Pancreas (tissue), 10 donors: ENCODE measurements around the gene ANKRD10. TPM values are rescaled to one million over a fixed set of nuclear protein-coding genes. Genes with fewer than 3 reads are reported as not detected.

Experiments
- ATAC-seq, 4 donors: fragments of 200-7000 bp; cut with Tn5 transposase; one replicate each; pipeline versions ENCODE4 v1.8.0 to v1.9.1; 2020; ENCODE audit warnings: mild to moderate bottlenecking in 4 of 4, moderate library complexity in 4 of 4
- DNase-seq, 6 donors: peaks; one replicate each; pipeline ENCODE4 v3.0.0-alpha.2; 2020
- FAIRE-seq: peaks from 2 replicates; lab custom pipeline; 2012; peaks lifted over from hg19 to GRCh38; lab: Jason Lieb, UNC
- H3K27ac ChIP-seq, 4 donors: fragments of 200-600 bp; sonication (generic); 1 replicate in 3 of 4; 2 replicates in 1 of 4; pipeline versions ENCODE4 v1.5.0 to v1.8.0; 2020
- H3K27me3 ChIP-seq, 4 donors: fragments of 200-600 bp; one replicate each; pipeline ENCODE4 v1.8.0; 2021
- H3K36me3 ChIP-seq, 3 donors: fragments of 200-600 bp; sonication (generic) in 1 of 3; one replicate each; pipeline versions ENCODE4 v1.5.0 to v1.8.0; 2020 to 2021
- H3K4me1 ChIP-seq, 3 donors: fragments of 200-600 bp; one replicate each; pipeline ENCODE4 v1.8.0; 2021
- H3K4me3 ChIP-seq, 4 donors: fragments of 200-600 bp; sonication (generic) in 2 of 4; one replicate each; pipeline versions ENCODE4 v1.5.0 to v1.8.0; 2020 to 2021
- H3K9me3 ChIP-seq, 4 donors: fragments of 200-600 bp; one replicate each; pipeline ENCODE4 v1.8.0; 2021
- WGBS, 2 donors: extraction: QIAGEN DNeasy Blood & Tissue Kit; methylation state at CpG; one replicate each; pipeline ENCODE4 v1.1.7; 2013; 5-methylcytosine and 5-hydroxymethylcytosine counted together
- intact Hi-C, 3 donors: fragments of 100-400 bp; cut with DNase I; formaldehyde crosslinking; loops; one replicate each; pipeline versions ENCODE4 v1.11.1 to v1.14.2; 2022
- polyA plus RNA-seq, 2 donors: library from polyadenylated mRNA; stranded (reverse); fragments of 200-250 nt; gene quantifications; one replicate each; pipeline ENCODE4 v1.2.3, GENCODE V29; 2013
- total RNA-seq, 6 donors: library from RNA; stranded (reverse); fragmentation: NEBNext Ultra II Directional in 4 of 6; extraction: Animal tissue kit (Norgen Biotek cat#: 25700) in 4 of 6; gene quantifications; one replicate each; pipeline versions ENCODE4 v1.2.1 to v1.2.4, GENCODE V29; 2021 to 2023
- TF ChIP-seq, protein P1 (sequence below), 4 donors: fragments of 200-600 bp; sonication (generic) in 3 of 4; IDR thresholded peaks; one replicate each; pipeline versions ENCODE4 v1.5.0 to v1.8.0; 2021; ENCODE audit warnings: antibody characterized with exemption in 4 of 4
- donor health status: healthy with polysubstance abuse.
- donor health status: DM: no; HTN: no; CAD: no; lungs with moderate emphysema.
- donor health status: DM: no; HTN: no; CAD: no.
- donor health status: control.
- donor health status: control.
- donor health status: Bipolar disorder and iron deficiency.
- donor health status: DM: yes; HTN: yes; CAD: no.
- donor health status: DM: no; HTN: no; CAD: no.
- donor health status: DM: no; HTN: no; CAD: no.
- donor health status: DM: yes; HTN: yes; CAD: no.

The ANKRD10 gene
- total and polyA plus RNA-seq, 8 donors, result 37.6 to 138 (median 67.9) TPM

DNA sequence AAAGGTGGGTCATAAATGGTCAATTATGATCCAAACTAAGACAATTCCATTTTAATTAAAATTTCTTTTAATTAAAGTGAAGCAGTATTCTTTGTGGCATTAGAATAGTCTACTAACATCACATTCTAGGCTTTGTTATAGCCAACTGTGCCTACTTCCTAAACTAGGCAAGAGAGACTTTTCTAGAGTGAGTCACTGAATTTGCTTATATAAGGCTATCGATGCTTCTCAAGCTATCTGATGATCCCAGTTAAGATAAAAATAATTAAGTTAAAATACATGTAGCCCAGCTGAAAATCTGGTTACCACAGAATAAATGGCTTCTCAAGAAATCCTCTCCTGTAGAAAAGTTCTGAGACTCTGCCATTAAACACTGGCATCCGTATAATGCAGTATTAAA, 12.5 kb downstream of the ANKRD10 start:
- H3K9me3 ChIP-seq, result no peaks in the 10 kb centered on the region
- DNase-seq, result no peak
- H3K36me3 ChIP-seq, result peaks cover 0 to 9% (median 6%) of the 10 kb centered on the region in 3 donors
- ATAC-seq, result no peak
- intact Hi-C loops, result no loop called here
- H3K27ac ChIP-seq, result no peak overlapping the region
- no peak overlapping the region for H3K4me3 ChIP-seq
- peaks cover 1 to 6% (median 3%) of the 10 kb centered on the region in 3 donors for H3K4me1 ChIP-seq
- peak; percentile 34 for FAIRE-seq
- 87 to 94% methylated on average over 2 of the region's 2 CpGs for WGBS, 2 donors
- TF ChIP-seq, protein P1, sequence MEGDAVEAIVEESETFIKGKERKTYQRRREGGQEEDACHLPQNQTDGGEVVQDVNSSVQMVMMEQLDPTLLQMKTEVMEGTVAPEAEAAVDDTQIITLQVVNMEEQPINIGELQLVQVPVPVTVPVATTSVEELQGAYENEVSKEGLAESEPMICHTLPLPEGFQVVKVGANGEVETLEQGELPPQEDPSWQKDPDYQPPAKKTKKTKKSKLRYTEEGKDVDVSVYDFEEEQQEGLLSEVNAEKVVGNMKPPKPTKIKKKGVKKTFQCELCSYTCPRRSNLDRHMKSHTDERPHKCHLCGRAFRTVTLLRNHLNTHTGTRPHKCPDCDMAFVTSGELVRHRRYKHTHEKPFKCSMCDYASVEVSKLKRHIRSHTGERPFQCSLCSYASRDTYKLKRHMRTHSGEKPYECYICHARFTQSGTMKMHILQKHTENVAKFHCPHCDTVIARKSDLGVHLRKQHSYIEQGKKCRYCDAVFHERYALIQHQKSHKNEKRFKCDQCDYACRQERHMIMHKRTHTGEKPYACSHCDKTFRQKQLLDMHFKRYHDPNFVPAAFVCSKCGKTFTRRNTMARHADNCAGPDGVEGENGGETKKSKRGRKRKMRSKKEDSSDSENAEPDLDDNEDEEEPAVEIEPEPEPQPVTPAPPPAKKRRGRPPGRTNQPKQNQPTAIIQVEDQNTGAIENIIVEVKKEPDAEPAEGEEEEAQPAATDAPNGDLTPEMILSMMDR (IDR thresholded peaks at IDR 0.05), result no peak
- no peaks in the 10 kb centered on the region for H3K27me3 ChIP-seq

DNA sequence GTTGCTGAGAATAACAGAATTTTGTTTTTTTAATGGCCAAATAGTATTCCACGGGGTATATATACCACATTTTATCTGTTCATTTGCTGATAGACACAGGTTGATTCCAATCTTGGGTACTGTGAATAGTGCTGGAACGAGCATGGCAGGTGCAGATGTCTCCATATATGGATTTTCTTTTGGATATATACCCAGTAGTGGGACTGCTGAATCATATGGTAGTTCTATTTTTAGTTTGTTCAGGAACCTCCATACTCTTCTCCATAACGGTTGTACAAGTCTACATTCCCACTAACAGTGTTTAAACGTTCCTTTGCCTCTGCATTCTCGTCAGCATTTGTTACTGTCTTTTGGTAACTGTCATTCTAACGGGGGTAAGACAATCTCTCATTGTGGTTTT, 17.3 kb downstream of the ANKRD10 start:
- Histone ChIP-seq H3K27ac (no peak overlapping the region), H3K36me3 (peaks cover 0 to 13% (median 0%) of the 10 kb centered on the region in 3 donors), H3K9me3 (no peaks in the 10 kb centered on the region), H3K4me3 (no peak overlapping the region), H3K27me3 (no peaks in the 10 kb centered on the region), H3K4me1 (no peaks in the 10 kb centered on the region)
- no peak for FAIRE-seq
- intact Hi-C loops, result no loop called here
- ATAC-seq, result no peak
- TF ChIP-seq, protein P1 (IDR thresholded peaks at IDR 0.05), result no peak
- WGBS, 2 donors, result 82 to 90% methylated on average over 6 of the region's 6 CpGs
- no peak for DNase-seq

DNA sequence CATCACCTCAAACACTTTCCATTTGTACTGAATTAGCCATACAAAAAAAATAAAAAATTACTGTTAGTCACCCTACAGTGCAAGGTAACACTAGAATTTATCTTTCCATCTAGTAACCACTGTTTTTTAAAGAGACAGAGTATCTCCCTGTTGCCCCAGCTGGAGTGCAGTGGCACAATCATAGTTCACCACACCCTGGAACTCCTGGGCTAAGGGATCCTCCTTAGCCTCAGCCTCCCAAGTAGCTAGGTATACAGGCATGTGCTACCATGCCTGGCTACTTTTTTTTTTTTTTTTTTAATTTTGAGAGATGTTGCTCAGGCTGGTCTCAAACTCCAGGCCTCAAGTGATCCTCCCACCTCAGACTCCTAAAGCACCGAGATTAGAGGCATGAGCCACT, 17.9 kb downstream of the ANKRD10 start:
- ATAC-seq, result no peak
- H3K36me3 ChIP-seq, result peaks cover 0 to 13% (median 0%) of the 10 kb centered on the region in 3 donors
- TF ChIP-seq, protein P1 (IDR thresholded peaks at IDR 0.05), result no peak

DNA sequence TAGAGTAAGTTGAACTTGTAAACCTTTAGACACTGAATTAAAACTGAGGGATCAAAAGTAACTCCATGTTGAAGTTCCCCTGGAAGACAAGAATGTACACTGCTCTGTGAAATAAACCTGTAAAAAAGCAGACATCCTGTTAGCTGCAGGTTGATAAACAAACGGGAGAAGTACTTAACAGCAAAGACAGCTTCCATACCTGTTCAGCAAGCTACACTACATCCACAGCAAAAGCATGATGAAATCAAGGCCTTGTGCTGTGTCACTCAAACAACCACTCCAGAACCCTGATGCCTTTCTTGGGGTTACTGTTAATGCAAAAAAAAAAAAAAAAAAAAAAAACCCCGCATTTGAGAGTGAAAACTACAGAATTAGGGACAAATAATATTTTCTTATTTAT, 20.8 kb downstream of the ANKRD10 start:
- H3K4me3 ChIP-seq, result no peak overlapping the region
- intact Hi-C loops, result no loop called here
- FAIRE-seq (no peak), DNase-seq (no peak), ATAC-seq (no peak)
- no peaks in the 10 kb centered on the region for H3K9me3 ChIP-seq
- no peaks in the 10 kb centered on the region for H3K27me3 ChIP-seq
- TF ChIP-seq, protein P1 (IDR thresholded peaks at IDR 0.05), result no peak
- no peak overlapping the region for H3K27ac ChIP-seq
- H3K4me1 ChIP-seq, result peaks cover 0 to 9% (median 0%) of the 10 kb centered on the region in 3 donors
- peaks cover 0 to 13% (median 0%) of the 10 kb centered on the region in 3 donors for H3K36me3 ChIP-seq
- WGBS, 2 donors, result 80 to 83% methylated on average over 2 of the region's 2 CpGs

More for the DNA sequence above, 17.9 kb downstream of the ANKRD10 start:
- FAIRE-seq (no peak), DNase-seq (no peak)
- intact Hi-C loops, result no loop called here
- H3K4me3 ChIP-seq, result no peak overlapping the region
- WGBS, 2 donors, result 97 to 100% methylated on average over 1 of the region's 1 CpG
- H3K4me1 ChIP-seq, result no peaks in the 10 kb centered on the region
- no peaks in the 10 kb centered on the region for H3K9me3 ChIP-seq
- H3K27me3 ChIP-seq, result no peaks in the 10 kb centered on the region
- H3K27ac ChIP-seq, result no peak overlapping the region

DNA sequence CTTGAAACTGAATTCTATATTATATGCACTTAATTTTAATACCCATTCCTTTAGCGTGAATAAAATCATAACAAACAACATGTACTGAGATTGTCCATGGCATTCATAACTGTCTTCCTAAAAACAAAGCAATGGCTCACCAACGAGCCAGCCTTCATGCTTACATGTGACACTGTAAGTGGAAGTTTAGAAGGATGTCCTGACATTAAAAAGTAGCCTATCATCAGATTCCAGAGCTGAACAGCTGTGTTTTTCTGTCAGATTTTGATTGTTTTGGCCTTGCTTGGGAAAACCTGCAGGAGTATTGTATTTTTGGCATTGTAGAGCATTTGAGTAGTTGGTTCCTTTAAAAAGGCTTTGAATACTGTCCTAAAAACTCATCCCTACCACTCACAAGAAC, 21.3 kb downstream of the ANKRD10 start:
- no peak for FAIRE-seq

More for the DNA sequence above, 21.3 kb downstream of the ANKRD10 start:
- TF ChIP-seq, protein P1 (IDR thresholded peaks at IDR 0.05), result no peak
- H3K4me1 ChIP-seq, result peaks cover 0 to 9% (median 0%) of the 10 kb centered on the region in 3 donors
- H3K27me3 ChIP-seq, result no peaks in the 10 kb centered on the region
- intact Hi-C loops, result no loop called here
- no peak overlapping the region for H3K27ac ChIP-seq
- WGBS, 2 donors, result 83 to 88% methylated on average over 2 of the region's 2 CpGs
- H3K9me3 ChIP-seq, result no peaks in the 10 kb centered on the region
- H3K4me3 ChIP-seq, result no peak overlapping the region
- no peak for DNase-seq
- ATAC-seq, result no peak
- peaks cover 0 to 13% (median 0%) of the 10 kb centered on the region in 3 donors for H3K36me3 ChIP-seq
